Ovary (tissue), 3 donors: ENCODE measurements around the gene CHRNA1.

ENCODE experiments used
- CTCF ChIP-seq, 3 donors: fragments of 450-650 bp in 2 of 3; fragments of 200-600 bp in 1 of 3; IDR thresholded peaks; one replicate each; pipeline versions ENCODE4 v1.5.1 to v1.8.0; 2016 to 2022; ENCODE audit warnings: antibody characterized with exemption in 3 of 3, mild to moderate bottlenecking in 1 of 3
- POLR2A ChIP-seq: fragments of 450-650 bp; IDR thresholded peaks from one replicate; pipeline ENCODE4 v1.6.1; 2017; ENCODE audit warnings: antibody characterized with exemption, mild to moderate bottlenecking, moderate library complexity
- donor health status: DM: no; HTN: no; CAD: no.

GRCh38 chr2:174797781-174798276, 33.6 kb upstream of the CHRNA1 start:
- TF ChIP-seq CTCF (IDR thresholded peaks at IDR 0.05) (no peak), POLR2A (no peak)
